Uterus (tissue), 4 donors: Measurements from ENCODE around the gene ARID2. TPM values are rescaled to one million over a fixed set of nuclear protein-coding genes. Genes with fewer than 3 reads are reported as not detected.

Experiments
- DNase-seq, 2 donors: peaks; one replicate each; pipeline ENCODE4 v3.0.0-alpha.2; 2019 to 2020
- H3K27ac ChIP-seq, 2 donors: fragments of 200-600 bp; sonication (generic); 1 replicate in 1 of 2; 2 replicates in 1 of 2; pipeline ENCODE4 v1.5.1; 2016 to 2018
- H3K27me3 ChIP-seq, 2 donors: fragments of 200-600 bp; sonication (generic); one replicate each; pipeline ENCODE4 v1.5.1; 2018 to 2019; ENCODE audit warnings: control low read depth in 1 of 2
- H3K36me3 ChIP-seq, 2 donors: fragments of 200-600 bp; sonication (generic); one replicate each; pipeline ENCODE4 v1.5.1; 2019; ENCODE audit warnings: control low read depth in 1 of 2
- H3K4me1 ChIP-seq, 2 donors: fragments of 200-600 bp; sonication (generic); one replicate each; pipeline ENCODE4 v1.5.1; 2018 to 2019; ENCODE audit warnings: control low read depth in 1 of 2
- H3K4me3 ChIP-seq, 2 donors: fragments of 200-600 bp; sonication (generic); 1 replicate in 1 of 2; 2 replicates in 1 of 2; pipeline ENCODE4 v1.5.1; 2018 to 2019; ENCODE audit warnings: mild to moderate bottlenecking in 1 of 2
- H3K9me3 ChIP-seq, 2 donors: fragments of 200-600 bp; sonication (generic); one replicate each; pipeline ENCODE4 v1.5.1; 2019; ENCODE audit warnings: control low read depth in 1 of 2
- POLR2A ChIP-seq, 2 donors: fragments of 450-650 bp; IDR thresholded peaks; one replicate each; pipeline ENCODE4 v1.6.1; 2016; ENCODE audit warnings: antibody characterized with exemption in 2 of 2, mild to moderate bottlenecking in 1 of 2, moderate library complexity in 1 of 2
- intact Hi-C: fragments of 100-400 bp; cut with DNase I; formaldehyde crosslinking; loops from one replicate; pipeline ENCODE4 v1.15.1; 2023; ENCODE audit warnings: low total_unique reads
- total RNA-seq, 4 donors: library from RNA; depleted of rRNA in 3 of 4; stranded (reverse); fragments of >200 nt in 3 of 4; gene quantifications; one replicate each; pipeline versions ENCODE4 v1.1.0 to v1.2.4, GENCODE V29; 2014 to 2023
- TF ChIP-seq, protein P1 (sequence below), 4 experiments: fragments of 200-600 bp in 2 of 4; fragments of 450-650 bp in 2 of 4; sonication (generic) in 2 of 4; IDR thresholded peaks; one replicate each; pipeline ENCODE4 v1.5.1; 2016 to 2019; ENCODE audit warnings: antibody characterized with exemption in 4 of 4, mild to moderate bottlenecking in 2 of 4, moderate library complexity in 1 of 4
- donor health status: DM: yes; HTN: yes; CAD: no.

The ARID2 gene
- total RNA-seq, 4 donors from 2014 or later = 24.3 to 112 (median 56.8) TPM

DNA sequence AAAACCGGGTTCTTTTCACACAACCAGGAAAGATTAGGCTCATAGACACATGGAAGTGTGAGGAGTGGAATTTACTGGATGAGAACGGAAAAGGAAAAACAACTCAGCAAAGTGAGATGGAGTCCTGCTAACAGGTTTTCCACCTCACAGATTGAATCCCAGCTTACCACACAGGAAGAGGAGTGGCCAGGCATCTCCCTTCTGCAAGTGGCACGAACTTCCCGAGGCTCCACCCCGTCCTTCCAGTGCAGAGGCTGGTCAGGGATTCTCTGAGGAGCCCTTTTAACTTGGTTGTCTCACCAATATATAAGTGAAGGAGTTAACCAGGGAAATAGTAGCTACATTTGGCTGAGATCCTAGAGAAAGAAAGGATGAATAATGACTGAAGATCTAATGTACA, 158.0 kb downstream of the ARID2 start:
- H3K4me3 ChIP-seq = no peak overlapping the region
- H3K27me3 ChIP-seq = no peaks in the 10 kb centered on the region
- intact Hi-C loops = no loop called here
- no peaks in the 10 kb centered on the region for H3K36me3 ChIP-seq
- TF ChIP-seq, protein P1, sequence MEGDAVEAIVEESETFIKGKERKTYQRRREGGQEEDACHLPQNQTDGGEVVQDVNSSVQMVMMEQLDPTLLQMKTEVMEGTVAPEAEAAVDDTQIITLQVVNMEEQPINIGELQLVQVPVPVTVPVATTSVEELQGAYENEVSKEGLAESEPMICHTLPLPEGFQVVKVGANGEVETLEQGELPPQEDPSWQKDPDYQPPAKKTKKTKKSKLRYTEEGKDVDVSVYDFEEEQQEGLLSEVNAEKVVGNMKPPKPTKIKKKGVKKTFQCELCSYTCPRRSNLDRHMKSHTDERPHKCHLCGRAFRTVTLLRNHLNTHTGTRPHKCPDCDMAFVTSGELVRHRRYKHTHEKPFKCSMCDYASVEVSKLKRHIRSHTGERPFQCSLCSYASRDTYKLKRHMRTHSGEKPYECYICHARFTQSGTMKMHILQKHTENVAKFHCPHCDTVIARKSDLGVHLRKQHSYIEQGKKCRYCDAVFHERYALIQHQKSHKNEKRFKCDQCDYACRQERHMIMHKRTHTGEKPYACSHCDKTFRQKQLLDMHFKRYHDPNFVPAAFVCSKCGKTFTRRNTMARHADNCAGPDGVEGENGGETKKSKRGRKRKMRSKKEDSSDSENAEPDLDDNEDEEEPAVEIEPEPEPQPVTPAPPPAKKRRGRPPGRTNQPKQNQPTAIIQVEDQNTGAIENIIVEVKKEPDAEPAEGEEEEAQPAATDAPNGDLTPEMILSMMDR (IDR thresholded peaks at IDR 0.05) = no peak
- no peak for TF ChIP-seq POLR2A (IDR thresholded peaks at IDR 0.05)
- H3K4me1 ChIP-seq = no peaks in the 10 kb centered on the region
- no peak for DNase-seq
- no peaks in the 10 kb centered on the region for H3K9me3 ChIP-seq
- no peak overlapping the region for H3K27ac ChIP-seq

- intact Hi-C loops = no loop called here
- peaks cover 3 to 4% of the 10 kb centered on the region in 2 donors for H3K36me3 ChIP-seq
Measured at GRCh38 chr12:45890276-45890675, 160.8 kb downstream of the ARID2 start.

GRCh38 chr12:45893240-45893639, 163.7 kb downstream of the ARID2 start:
- Histone ChIP-seq H3K9me3 (no peaks in the 10 kb centered on the region), H3K4me3 (no peak overlapping the region), H3K36me3 (peaks cover 3 to 4% of the 10 kb centered on the region in 2 donors), H3K4me1 (no peaks in the 10 kb centered on the region), H3K27ac (no peak overlapping the region), H3K27me3 (no peaks in the 10 kb centered on the region)
- DNase-seq = no peak
- TF ChIP-seq, protein P1 (IDR thresholded peaks at IDR 0.05) = no peak
- TF ChIP-seq POLR2A (IDR thresholded peaks at IDR 0.05) = no peak
- intact Hi-C loops = no loop called here

More at GRCh38 chr12:45890276-45890675, 160.8 kb downstream of the ARID2 start:
- no peaks in the 10 kb centered on the region for H3K4me1 ChIP-seq
- H3K4me3 ChIP-seq = no peak overlapping the region
- TF ChIP-seq POLR2A (IDR thresholded peaks at IDR 0.05) = no peak
- TF ChIP-seq, protein P1 (IDR thresholded peaks at IDR 0.05) = no peak
- H3K9me3 ChIP-seq = no peaks in the 10 kb centered on the region
- no peaks in the 10 kb centered on the region for H3K27me3 ChIP-seq
- DNase-seq = no peak
- no peak overlapping the region for H3K27ac ChIP-seq

GRCh38 chr12:45895961-45896360, 166.5 kb downstream of the ARID2 start:
- TF ChIP-seq, protein P1 (IDR thresholded peaks at IDR 0.05) = no peak
- no peak for TF ChIP-seq POLR2A (IDR thresholded peaks at IDR 0.05)
- no peaks in the 10 kb centered on the region for H3K27me3 ChIP-seq
- no peak overlapping the region for H3K27ac ChIP-seq
- H3K4me3 ChIP-seq = no peak overlapping the region
- peaks cover 3 to 4% of the 10 kb centered on the region in 2 donors for H3K36me3 ChIP-seq
- intact Hi-C loops = no loop called here
- H3K9me3 ChIP-seq = no peaks in the 10 kb centered on the region
- DNase-seq = no peak
- no peaks in the 10 kb centered on the region for H3K4me1 ChIP-seq

DNA sequence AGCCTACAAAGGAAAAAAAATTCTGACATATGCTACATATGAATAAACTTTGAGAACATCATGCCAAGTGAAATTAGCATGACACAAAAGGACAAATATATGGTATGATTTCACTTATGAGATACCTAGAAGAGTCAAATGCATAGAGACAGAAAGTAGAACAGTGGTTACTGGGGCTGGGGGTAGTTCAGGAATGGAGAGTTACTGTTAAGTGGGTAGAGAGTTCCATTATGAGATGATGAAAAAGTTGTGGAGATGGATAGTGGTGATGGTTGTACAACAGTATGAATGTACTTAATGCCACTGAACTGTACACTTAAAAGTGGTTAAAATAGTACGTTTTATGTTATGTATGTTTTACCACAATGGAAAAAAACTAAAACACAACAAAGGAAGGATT, 168.6 kb downstream of the ARID2 start:
- Histone ChIP-seq H3K36me3 (peaks cover 3 to 4% of the 10 kb centered on the region in 2 donors), H3K4me3 (no peak overlapping the region), H3K9me3 (no peaks in the 10 kb centered on the region), H3K27ac (no peak overlapping the region), H3K4me1 (no peaks in the 10 kb centered on the region), H3K27me3 (no peaks in the 10 kb centered on the region)
- DNase-seq = no peak
- intact Hi-C loops = no loop called here
- TF ChIP-seq, protein P1 (IDR thresholded peaks at IDR 0.05) = no peak
